ENCODE results near the gene PLCL2. TPM values are rescaled to one million over a fixed set of nuclear protein-coding genes. Genes with fewer than 3 reads are reported as not detected.

PLCL2 gene
- polyA plus RNA-seq, 2 of the 4 experiments (the other 2 are of a cell fraction): 2.1 to 3.0 TPM

GRCh38 chr3:16864610-16865313 lies 20.0 kb upstream of the PLCL2 start:
- Histone ChIP-seq H3K4me1 (peaks cover 30% of the 10 kb centered on the region), H3K4me3 (no peak overlapping the region), H3K4me2 (peak overlapping the region; percentile 67), H3K9me3 (no peaks in the 10 kb centered on the region), H3K27ac (peak overlapping the region; percentile 19 to 52; a peak in 3 of 6 replicates)
- TF ChIP-seq NFE2L2 (conservative IDR thresholded peaks at IDR 0.05; ENCODE audit: low read length) (no peak), JUNB (IDR thresholded peaks at IDR 0.05) (peak; percentile 76), EP300 (IDR thresholded peaks at IDR 0.05) (no peak), CEBPB (IDR thresholded peaks at IDR 0.05) (peak in 1 of 2 experiments; percentile 51; a peak in 2 of 4 replicates), MAX (IDR thresholded peaks at IDR 0.05) (no peak), TFCP2L1 (CRISPR knock-in tag; IDR thresholded peaks at IDR 0.05) (no peak), HEYL (CRISPR knock-in tag; IDR thresholded peaks at IDR 0.05) (no peak), FOSL2 (IDR thresholded peaks at IDR 0.05) (peak; percentile 69; the same call in 1 of the 2 replicates), FOSL2 (CRISPR knock-in tag; IDR thresholded peaks at IDR 0.05) (peak; percentile 75), GATA3 (IDR thresholded peaks at IDR 0.05; ENCODE audit: borderline replicate concordance) (peak; percentile 29; the same call in 1 of the 2 replicates), HOXA7 (CRISPR knock-in tag; IDR thresholded peaks at IDR 0.05) (no peak)
- ATAC-seq (peak; percentile 84 to 91), FAIRE-seq (peak; percentile 96), DNase-seq (ENCODE audit: low read depth in 1 of 2, low spot score in 1 of 2) (peak; percentile 36 to 39)
- POLR2A ChIA-PET: no interaction called here
- CTCF ChIA-PET: interaction anchor here (2.4 kb wide), 1 partner anchor 19 kb away, joined by 14 read pairs; the partner anchor contains the start of gene PLCL2
- 10% methylated on average over 5 of the region's 5 CpGs for WGBS (ENCODE audit: missing lambda C conversion rate)

GRCh38 chr3:16865335-16865734 lies 19.4 kb upstream of the PLCL2 start:
- WGBS (ENCODE audit: missing lambda C conversion rate): 87% methylated on average over 1 of the region's 1 CpG
- CTCF ChIA-PET: no interaction called here
- H3K4me3 ChIP-seq: no peak overlapping the region

More at GRCh38 chr3:16865335-16865734, 19.4 kb upstream of the PLCL2 start:
- no peak for TF ChIP-seq ZC3H11A (IDR thresholded peaks at IDR 0.05)
- TF ChIP-seq HMGXB4 (CRISPR knock-in tag; IDR thresholded peaks at IDR 0.05; ENCODE audit: borderline replicate concordance): no peak
- TF ChIP-seq REST (IDR thresholded peaks at IDR 0.05): no peak
- no peak for TF ChIP-seq CBX2 (IDR thresholded peaks at IDR 0.05; ENCODE audit: borderline replicate concordance, low read depth)
- no peak for TF ChIP-seq BCL3 (IDR thresholded peaks at IDR 0.05)
- TF ChIP-seq RFX5 (IDR thresholded peaks at IDR 0.05): no peak
- TF ChIP-seq PBX3 (IDR thresholded peaks at IDR 0.05): no peak
- no peaks in the 10 kb centered on the region for H3K9me3 ChIP-seq
- H3K4me2 ChIP-seq: peak overlapping the region; percentile 67
- DNase-seq (ENCODE audit: low read depth in 1 of 2, low spot score in 1 of 2) (no peak), ATAC-seq (no peak), FAIRE-seq (no peak)
- H3K4me1 ChIP-seq: peaks cover 30% of the 10 kb centered on the region
- POLR2A ChIA-PET: no interaction called here
- peak overlapping the region in 1 of 2 experiments; percentile 52; a peak in 4 of 6 replicates for H3K27ac ChIP-seq
